ENCODE data around the gene RPL11. TPM values are rescaled to one million over a fixed set of nuclear protein-coding genes. Genes with fewer than 3 reads are reported as not detected.
A peak's percentile ranks its signal among the peaks of the same experiment; 100 is the strongest.

Gene RPL11
- total and polyA plus RNA-seq, 4 donors: 270 to 816 (median 501) TPM

DNA sequence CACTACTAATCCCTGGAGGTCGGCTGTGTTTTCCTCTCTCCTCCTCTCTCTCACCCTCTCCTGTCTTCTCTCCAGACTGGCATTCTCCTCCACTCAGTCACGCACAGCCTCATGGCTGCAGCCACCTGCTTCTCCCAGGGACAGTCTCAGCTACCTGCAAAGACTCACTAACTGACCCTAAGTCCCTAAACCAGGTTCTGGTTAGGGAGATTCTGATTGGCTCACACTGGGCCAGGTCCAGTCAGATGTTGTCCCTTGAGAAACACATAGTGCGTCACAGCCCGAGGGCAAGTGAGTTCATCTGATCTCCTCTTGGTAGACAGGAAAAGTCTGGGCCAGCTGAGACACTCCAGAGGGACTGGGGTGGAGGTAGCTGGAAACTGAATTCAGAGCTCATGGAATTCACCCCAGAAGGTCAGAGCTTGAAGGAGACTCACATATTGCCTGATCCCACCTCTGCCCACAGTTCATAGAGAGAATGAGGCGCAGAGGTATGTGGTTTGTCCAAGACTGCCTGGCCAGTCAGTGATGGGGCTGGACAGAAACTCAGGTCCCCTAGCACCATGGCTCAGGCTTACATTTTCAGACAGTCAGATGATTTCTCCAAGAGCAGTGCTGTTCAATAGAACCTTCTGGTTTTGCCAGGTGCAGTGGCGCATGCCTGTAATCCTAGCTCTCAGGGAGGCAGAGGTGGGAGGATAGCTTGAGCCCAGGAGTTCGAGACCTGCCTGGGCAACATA lies 40.4 kb upstream of the RPL11 start:
- Histone ChIP-seq H3K4me3 (ENCODE audit: low read depth in 1 of 3, low read length in 3 of 3) (no peak overlapping the region), H3K27me3 (ENCODE audit: control insufficient read depth in 4 of 4, insufficient read depth in 4 of 4, low read length in 3 of 4) (no peaks in the 10 kb centered on the region), H3K9ac (ENCODE audit: low read depth in 1 of 2, low read length in 2 of 2) (no peak overlapping the region), H3K27ac (ENCODE audit: low read depth in 1 of 2, low read length in 2 of 2) (no peak overlapping the region), H3K36me3 (ENCODE audit: control insufficient read depth in 4 of 4, insufficient read depth in 3 of 4, low read depth in 1 of 4, low read length in 3 of 4) (no peaks in the 10 kb centered on the region), H3K4me1 (ENCODE audit: control insufficient read depth in 4 of 4, insufficient read depth in 4 of 4, low read length in 3 of 4) (peaks cover 0 to 2% (median 0%) of the 10 kb centered on the region in 4 donors), H3K9me3 (ENCODE audit: control insufficient read depth in 4 of 4, low read length in 3 of 4) (no peaks in the 10 kb centered on the region)
- 62% methylated on average over 7 of the region's 7 CpGs for WGBS
- no peak for TF ChIP-seq HNF4G (IDR thresholded peaks at IDR 0.05)
- no peak for TF ChIP-seq FOXA1 (IDR thresholded peaks at IDR 0.05)
- TF ChIP-seq SP1 (IDR thresholded peaks at IDR 0.05): peak; percentile 28
- TF ChIP-seq, protein P1, sequence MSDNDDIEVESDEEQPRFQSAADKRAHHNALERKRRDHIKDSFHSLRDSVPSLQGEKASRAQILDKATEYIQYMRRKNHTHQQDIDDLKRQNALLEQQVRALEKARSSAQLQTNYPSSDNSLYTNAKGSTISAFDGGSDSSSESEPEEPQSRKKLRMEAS (IDR thresholded peaks at IDR 0.05): no peak
- TF ChIP-seq, protein P2, sequence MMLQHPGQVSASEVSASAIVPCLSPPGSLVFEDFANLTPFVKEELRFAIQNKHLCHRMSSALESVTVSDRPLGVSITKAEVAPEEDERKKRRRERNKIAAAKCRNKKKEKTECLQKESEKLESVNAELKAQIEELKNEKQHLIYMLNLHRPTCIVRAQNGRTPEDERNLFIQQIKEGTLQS (IDR thresholded peaks at IDR 0.05): no peak
- TF ChIP-seq, protein P3, sequence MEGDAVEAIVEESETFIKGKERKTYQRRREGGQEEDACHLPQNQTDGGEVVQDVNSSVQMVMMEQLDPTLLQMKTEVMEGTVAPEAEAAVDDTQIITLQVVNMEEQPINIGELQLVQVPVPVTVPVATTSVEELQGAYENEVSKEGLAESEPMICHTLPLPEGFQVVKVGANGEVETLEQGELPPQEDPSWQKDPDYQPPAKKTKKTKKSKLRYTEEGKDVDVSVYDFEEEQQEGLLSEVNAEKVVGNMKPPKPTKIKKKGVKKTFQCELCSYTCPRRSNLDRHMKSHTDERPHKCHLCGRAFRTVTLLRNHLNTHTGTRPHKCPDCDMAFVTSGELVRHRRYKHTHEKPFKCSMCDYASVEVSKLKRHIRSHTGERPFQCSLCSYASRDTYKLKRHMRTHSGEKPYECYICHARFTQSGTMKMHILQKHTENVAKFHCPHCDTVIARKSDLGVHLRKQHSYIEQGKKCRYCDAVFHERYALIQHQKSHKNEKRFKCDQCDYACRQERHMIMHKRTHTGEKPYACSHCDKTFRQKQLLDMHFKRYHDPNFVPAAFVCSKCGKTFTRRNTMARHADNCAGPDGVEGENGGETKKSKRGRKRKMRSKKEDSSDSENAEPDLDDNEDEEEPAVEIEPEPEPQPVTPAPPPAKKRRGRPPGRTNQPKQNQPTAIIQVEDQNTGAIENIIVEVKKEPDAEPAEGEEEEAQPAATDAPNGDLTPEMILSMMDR (IDR thresholded peaks at IDR 0.05; ENCODE audit: low read depth, low read length, missing input control): no peak
- TF ChIP-seq RAD21 (IDR thresholded peaks at IDR 0.05): no peak
- TF ChIP-seq YY1 (IDR thresholded peaks at IDR 0.05): no peak
- no peak for TF ChIP-seq TAF1 (conservative IDR thresholded peaks at IDR 0.05)
- TF ChIP-seq GABPA (IDR thresholded peaks at IDR 0.05 in 1 of 2, conservative IDR thresholded peaks at IDR 0.05 in 1 of 2): no peak
- no peak for TF ChIP-seq HNF4A (conservative IDR thresholded peaks at IDR 0.05)
- TF ChIP-seq RXRA (IDR thresholded peaks at IDR 0.05): peak; percentile 70 to 75
- TF ChIP-seq NR2F2 (IDR thresholded peaks at IDR 0.05): no peak
- TF ChIP-seq JUND (IDR thresholded peaks at IDR 0.05): no peak
- TF ChIP-seq FOXA2 (IDR thresholded peaks at IDR 0.05): no peak
- TF ChIP-seq, protein P4, sequence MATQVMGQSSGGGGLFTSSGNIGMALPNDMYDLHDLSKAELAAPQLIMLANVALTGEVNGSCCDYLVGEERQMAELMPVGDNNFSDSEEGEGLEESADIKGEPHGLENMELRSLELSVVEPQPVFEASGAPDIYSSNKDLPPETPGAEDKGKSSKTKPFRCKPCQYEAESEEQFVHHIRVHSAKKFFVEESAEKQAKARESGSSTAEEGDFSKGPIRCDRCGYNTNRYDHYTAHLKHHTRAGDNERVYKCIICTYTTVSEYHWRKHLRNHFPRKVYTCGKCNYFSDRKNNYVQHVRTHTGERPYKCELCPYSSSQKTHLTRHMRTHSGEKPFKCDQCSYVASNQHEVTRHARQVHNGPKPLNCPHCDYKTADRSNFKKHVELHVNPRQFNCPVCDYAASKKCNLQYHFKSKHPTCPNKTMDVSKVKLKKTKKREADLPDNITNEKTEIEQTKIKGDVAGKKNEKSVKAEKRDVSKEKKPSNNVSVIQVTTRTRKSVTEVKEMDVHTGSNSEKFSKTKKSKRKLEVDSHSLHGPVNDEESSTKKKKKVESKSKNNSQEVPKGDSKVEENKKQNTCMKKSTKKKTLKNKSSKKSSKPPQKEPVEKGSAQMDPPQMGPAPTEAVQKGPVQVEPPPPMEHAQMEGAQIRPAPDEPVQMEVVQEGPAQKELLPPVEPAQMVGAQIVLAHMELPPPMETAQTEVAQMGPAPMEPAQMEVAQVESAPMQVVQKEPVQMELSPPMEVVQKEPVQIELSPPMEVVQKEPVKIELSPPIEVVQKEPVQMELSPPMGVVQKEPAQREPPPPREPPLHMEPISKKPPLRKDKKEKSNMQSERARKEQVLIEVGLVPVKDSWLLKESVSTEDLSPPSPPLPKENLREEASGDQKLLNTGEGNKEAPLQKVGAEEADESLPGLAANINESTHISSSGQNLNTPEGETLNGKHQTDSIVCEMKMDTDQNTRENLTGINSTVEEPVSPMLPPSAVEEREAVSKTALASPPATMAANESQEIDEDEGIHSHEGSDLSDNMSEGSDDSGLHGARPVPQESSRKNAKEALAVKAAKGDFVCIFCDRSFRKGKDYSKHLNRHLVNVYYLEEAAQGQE (IDR thresholded peaks at IDR 0.05): peak; percentile 20
- TF ChIP-seq, protein P5, sequence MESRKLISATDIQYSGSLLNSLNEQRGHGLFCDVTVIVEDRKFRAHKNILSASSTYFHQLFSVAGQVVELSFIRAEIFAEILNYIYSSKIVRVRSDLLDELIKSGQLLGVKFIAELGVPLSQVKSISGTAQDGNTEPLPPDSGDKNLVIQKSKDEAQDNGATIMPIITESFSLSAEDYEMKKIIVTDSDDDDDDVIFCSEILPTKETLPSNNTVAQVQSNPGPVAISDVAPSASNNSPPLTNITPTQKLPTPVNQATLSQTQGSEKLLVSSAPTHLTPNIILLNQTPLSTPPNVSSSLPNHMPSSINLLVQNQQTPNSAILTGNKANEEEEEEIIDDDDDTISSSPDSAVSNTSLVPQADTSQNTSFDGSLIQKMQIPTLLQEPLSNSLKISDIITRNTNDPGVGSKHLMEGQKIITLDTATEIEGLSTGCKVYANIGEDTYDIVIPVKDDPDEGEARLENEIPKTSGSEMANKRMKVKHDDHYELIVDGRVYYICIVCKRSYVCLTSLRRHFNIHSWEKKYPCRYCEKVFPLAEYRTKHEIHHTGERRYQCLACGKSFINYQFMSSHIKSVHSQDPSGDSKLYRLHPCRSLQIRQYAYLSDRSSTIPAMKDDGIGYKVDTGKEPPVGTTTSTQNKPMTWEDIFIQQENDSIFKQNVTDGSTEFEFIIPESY (IDR thresholded peaks at IDR 0.05): no peak
- TF ChIP-seq EGR1 (IDR thresholded peaks at IDR 0.05; ENCODE audit: low read depth in 2 of 2): no peak
- no peak for DNase-seq (ENCODE audit: low spot score)
